Measurements from ENCODE around the gene TMEM203. TPM values are rescaled to one million over a fixed set of nuclear protein-coding genes. Genes with fewer than 3 reads are reported as not detected.

TMEM203 gene
- total and polyA plus RNA-seq, 2 of the 13 experiments (the other 11 are each of a cell fraction or from before 2014, with no cell fraction given), result 23.4 to 36.7 TPM

DNA sequence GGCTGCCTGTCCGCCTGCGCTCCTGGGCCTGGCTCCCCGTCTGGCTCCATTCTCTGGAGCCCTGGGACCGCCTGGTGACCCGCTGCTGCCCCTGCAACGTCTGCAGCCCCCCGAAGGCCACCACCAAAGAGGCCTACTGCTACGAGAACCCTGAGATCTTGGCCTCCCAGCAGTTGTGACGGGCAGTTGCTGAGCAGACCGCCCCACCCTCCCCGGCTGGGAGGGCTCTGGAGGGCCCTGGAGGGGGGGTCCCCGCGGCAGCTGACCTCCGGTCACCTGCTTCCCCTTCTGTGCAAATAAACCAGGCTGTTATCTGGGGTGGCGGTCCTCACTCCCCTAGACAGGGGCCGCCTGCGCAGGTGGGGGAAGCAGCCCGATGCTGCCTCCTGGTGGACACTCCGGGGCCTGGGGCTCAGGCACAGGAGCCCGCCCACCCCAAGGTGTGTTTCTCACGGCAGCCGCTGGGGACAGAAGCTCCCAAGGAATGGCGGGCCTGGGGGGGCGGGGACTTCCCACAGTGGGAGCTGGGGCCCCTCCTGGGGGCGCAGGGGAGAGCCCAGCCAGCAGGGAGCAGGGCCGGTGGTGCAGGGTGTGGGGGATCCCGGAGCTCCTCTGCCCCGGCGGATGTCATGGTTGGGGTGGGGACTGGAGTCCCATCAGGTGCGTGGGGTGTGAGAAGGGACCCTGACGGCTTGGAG is 30.9 kb upstream of the TMEM203 start:
- no TSS peak for BruUV-seq (replicated peaks)
- H2AFZ ChIP-seq (ENCODE audit: low read length), result no peak overlapping the region
- ChIA-PET POLR2A (interaction anchor here (0.6 to 7.4 kb wide), 21 partner anchors 9 to 181 kb away, joined by 3 to 78 read pairs (median 4); partner anchors contain the start of genes ANAPC2, CYSRT1, LRRC26 and MAN1B1), CTCF (ENCODE audit: low intra/inter-chr PET ratio, low total read pairs) (interaction anchor here (0.9 to 2.6 kb wide), 9 partner anchors 9 to 118 kb away, joined by 3 to 19 read pairs (median 3); partner anchors contain the start of genes ANAPC2, SSNA1 and TOR4A)
- H3K4me1 ChIP-seq (ENCODE audit: insufficient read depth, low read length), result peaks cover 51% of the 10 kb centered on the region
- in situ Hi-C loops (cut with HindIII; ENCODE audit: extremely low pct_ligation_motif_present, low pct_unique_long_range_greater_than_20kb) (no loop called here), intact Hi-C loops (cut with micrococcal nuclease; ENCODE audit: unreplicated experiment) (loop anchor here (2.0 kb wide), 1 partner anchor 14 kb away; the partner anchor contains the start of gene RNF208)
- peak overlapping the region; percentile 68 for H3K27ac ChIP-seq (ENCODE audit: extremely low read length, insufficient read depth, low read length)
- ATAC-seq (peak; percentile 54), FAIRE-seq (peak; percentile 80), DNase-seq (ENCODE audit: low spot score) (peak; percentile 87)
- no peaks in the 10 kb centered on the region for H3K36me3 ChIP-seq (replicated peaks in 1 of 2; ENCODE audit: control insufficient read depth in 1 of 2, insufficient read depth in 2 of 2, low read length in 2 of 2)
- no CpG with 5 or more reads among the region's 31 CpGs for WGBS (ENCODE audit: low lambda C conversion rate)
- H3K27me3 ChIP-seq (ENCODE audit: control insufficient read depth in 1 of 2, insufficient read depth in 2 of 2, low read length in 2 of 2), result no peaks in the 10 kb centered on the region
- peak overlapping the region; percentile 72 for H3K9ac ChIP-seq (ENCODE audit: insufficient read depth, low read depth, low read length)
- H4K20me1 ChIP-seq (ENCODE audit: insufficient read depth, low read length), result no peaks in the 10 kb centered on the region
- peak overlapping the region; percentile 67 to 81 (median 72) for H3K4me3 ChIP-seq (replicated peaks in 1 of 3; ENCODE audit: insufficient read depth in 1 of 3, low read depth in 2 of 3, low read length in 3 of 3)
- peak overlapping the region; percentile 85 for H3K4me2 ChIP-seq (ENCODE audit: low read depth, low read length)
- H3K9me3 ChIP-seq (ENCODE audit: low read length), result no peaks in the 10 kb centered on the region
- peaks cover 15% of the 10 kb centered on the region for H3K79me2 ChIP-seq (ENCODE audit: insufficient read depth, low read length)
- peak; percentile 64; the same call in 1 of the 2 replicates for TF ChIP-seq GATA4 (IDR thresholded peaks at IDR 0.05; ENCODE audit: borderline replicate concordance, low read depth)
- TF ChIP-seq, protein P1, sequence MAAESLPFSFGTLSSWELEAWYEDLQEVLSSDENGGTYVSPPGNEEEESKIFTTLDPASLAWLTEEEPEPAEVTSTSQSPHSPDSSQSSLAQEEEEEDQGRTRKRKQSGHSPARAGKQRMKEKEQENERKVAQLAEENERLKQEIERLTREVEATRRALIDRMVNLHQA (CRISPR knock-in tag; IDR thresholded peaks at IDR 0.05), result no peak
- peak; percentile 42; the same call in 1 of the 2 replicates for TF ChIP-seq ZKSCAN8 (CRISPR knock-in tag; IDR thresholded peaks at IDR 0.05; ENCODE audit: borderline replicate concordance)
- no peak for TF ChIP-seq JDP2 (CRISPR knock-in tag; IDR thresholded peaks at IDR 0.05; ENCODE audit: borderline replicate concordance)
- TF ChIP-seq ZNF430 (CRISPR knock-in tag; IDR thresholded peaks at IDR 0.05), result peak; percentile 89; the same call in 1 of the 2 replicates
- TF ChIP-seq ZNF546 (CRISPR knock-in tag; conservative IDR thresholded peaks at IDR 0.05), result peak; percentile 29; the same call in 1 of the 2 replicates
- peak; percentile 86 for TF ChIP-seq IRF2 (CRISPR knock-in tag; IDR thresholded peaks at IDR 0.05)
- no peak; the same call in 1 of the 2 replicates for TF ChIP-seq RELA (CRISPR knock-in tag; IDR thresholded peaks at IDR 0.05)
- TF ChIP-seq KDM5A (IDR thresholded peaks at IDR 0.05; ENCODE audit: borderline replicate concordance, low read length), result 0 out of 2 replicates have a peak, but pooled peaks have one; percentile 7
- TF ChIP-seq, protein P2, sequence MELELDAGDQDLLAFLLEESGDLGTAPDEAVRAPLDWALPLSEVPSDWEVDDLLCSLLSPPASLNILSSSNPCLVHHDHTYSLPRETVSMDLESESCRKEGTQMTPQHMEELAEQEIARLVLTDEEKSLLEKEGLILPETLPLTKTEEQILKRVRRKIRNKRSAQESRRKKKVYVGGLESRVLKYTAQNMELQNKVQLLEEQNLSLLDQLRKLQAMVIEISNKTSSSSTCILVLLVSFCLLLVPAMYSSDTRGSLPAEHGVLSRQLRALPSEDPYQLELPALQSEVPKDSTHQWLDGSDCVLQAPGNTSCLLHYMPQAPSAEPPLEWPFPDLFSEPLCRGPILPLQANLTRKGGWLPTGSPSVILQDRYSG (CRISPR knock-in tag; IDR thresholded peaks at IDR 0.05), result peak; percentile 29; the same call in 1 of the 2 replicates
- peak; percentile 99 for TF ChIP-seq AKAP8 (CRISPR knock-in tag; IDR thresholded peaks at IDR 0.05)
- TF ChIP-seq ZNF766 (CRISPR knock-in tag; IDR thresholded peaks at IDR 0.05; ENCODE audit: borderline replicate concordance), result peak; percentile 93; the same call in 1 of the 2 replicates
- no peak for TF ChIP-seq SRF (IDR thresholded peaks at IDR 0.05; ENCODE audit: low read depth, low read length)
- peak; percentile 53; the same call in 1 of the 2 replicates for TF ChIP-seq ZNF607 (CRISPR knock-in tag; IDR thresholded peaks at IDR 0.05; ENCODE audit: borderline replicate concordance)
- 0 out of 2 replicates have a peak, but pooled peaks have one; percentile 23 for TF ChIP-seq DNMT3B (CRISPR knock-in tag; conservative IDR thresholded peaks at IDR 0.05)
- peak; percentile 44; the same call in 1 of the 2 replicates for TF ChIP-seq GTF3A (CRISPR knock-in tag; conservative IDR thresholded peaks at IDR 0.05)
- no peak; the same call in 1 of the 2 replicates for TF ChIP-seq AHDC1 (CRISPR knock-in tag; IDR thresholded peaks at IDR 0.05; ENCODE audit: borderline replicate concordance)
